Measurements from ENCODE around the gene MTG2. TPM values are rescaled to one million over a fixed set of nuclear protein-coding genes. Genes with fewer than 3 reads are reported as not detected.

MTG2 gene
- total RNA-seq, 1 donor from 2014 or later: 24.0 TPM

DNA sequence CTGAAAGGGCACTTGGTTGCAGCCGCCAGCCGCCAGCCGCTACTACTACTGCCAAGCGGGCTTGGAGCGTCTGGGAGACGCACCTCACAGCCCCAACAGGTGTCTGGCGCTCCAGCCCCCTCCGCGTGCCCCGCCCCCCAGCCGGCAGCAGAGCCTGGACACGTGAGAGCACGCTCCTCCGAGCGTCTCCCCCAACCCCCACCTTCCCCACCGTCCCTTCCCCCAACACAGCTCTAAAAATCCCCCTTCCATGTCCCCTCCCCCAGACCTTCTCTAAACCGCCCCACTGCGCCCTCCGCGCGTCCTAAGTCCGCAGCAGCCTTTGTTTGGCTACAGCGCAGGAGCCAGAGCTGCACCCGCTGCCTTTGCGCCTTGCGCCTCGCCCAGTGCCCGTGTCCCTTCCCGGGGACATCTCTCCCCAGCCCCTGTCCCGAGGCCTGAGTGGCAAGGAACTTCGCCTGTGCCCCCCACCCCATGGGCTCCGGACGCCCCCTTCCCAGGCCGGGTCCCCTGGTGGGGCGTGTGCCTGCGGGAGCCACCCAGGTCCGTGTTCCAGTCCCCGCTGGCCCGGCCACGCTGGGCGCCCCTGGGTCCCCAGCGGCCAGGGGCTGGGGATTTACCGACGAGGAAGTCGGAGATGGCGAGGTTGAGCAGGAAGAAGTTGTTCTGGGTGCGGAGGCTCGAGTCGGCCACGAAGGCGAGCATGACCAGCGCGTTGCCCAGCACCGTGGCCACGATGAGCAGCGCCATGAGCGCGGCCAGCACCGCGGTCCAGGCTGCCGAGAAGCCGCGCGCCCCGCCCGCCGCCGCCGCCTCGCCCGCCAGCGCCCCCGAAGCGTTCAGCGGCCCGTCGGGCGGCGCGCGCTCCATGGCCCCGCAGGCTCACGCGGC is 36.5 kb downstream of the MTG2 start:
- no peak for DNase-seq (ENCODE audit: low read depth)
- TF ChIP-seq, protein P1, sequence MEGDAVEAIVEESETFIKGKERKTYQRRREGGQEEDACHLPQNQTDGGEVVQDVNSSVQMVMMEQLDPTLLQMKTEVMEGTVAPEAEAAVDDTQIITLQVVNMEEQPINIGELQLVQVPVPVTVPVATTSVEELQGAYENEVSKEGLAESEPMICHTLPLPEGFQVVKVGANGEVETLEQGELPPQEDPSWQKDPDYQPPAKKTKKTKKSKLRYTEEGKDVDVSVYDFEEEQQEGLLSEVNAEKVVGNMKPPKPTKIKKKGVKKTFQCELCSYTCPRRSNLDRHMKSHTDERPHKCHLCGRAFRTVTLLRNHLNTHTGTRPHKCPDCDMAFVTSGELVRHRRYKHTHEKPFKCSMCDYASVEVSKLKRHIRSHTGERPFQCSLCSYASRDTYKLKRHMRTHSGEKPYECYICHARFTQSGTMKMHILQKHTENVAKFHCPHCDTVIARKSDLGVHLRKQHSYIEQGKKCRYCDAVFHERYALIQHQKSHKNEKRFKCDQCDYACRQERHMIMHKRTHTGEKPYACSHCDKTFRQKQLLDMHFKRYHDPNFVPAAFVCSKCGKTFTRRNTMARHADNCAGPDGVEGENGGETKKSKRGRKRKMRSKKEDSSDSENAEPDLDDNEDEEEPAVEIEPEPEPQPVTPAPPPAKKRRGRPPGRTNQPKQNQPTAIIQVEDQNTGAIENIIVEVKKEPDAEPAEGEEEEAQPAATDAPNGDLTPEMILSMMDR (IDR thresholded peaks at IDR 0.05; ENCODE audit: insufficient read depth, low read length, severe bottlenecking): no peak
- FAIRE-seq: no peak
- Histone ChIP-seq H3K27me3 (ENCODE audit: control insufficient read depth, insufficient read depth, low read length) (peaks cover 35% of the 10 kb centered on the region), H3K36me3 (ENCODE audit: control insufficient read depth, insufficient read depth, low read length) (no peaks in the 10 kb centered on the region), H3K4me3 (ENCODE audit: low read depth, low read length) (no peak overlapping the region)

DNA sequence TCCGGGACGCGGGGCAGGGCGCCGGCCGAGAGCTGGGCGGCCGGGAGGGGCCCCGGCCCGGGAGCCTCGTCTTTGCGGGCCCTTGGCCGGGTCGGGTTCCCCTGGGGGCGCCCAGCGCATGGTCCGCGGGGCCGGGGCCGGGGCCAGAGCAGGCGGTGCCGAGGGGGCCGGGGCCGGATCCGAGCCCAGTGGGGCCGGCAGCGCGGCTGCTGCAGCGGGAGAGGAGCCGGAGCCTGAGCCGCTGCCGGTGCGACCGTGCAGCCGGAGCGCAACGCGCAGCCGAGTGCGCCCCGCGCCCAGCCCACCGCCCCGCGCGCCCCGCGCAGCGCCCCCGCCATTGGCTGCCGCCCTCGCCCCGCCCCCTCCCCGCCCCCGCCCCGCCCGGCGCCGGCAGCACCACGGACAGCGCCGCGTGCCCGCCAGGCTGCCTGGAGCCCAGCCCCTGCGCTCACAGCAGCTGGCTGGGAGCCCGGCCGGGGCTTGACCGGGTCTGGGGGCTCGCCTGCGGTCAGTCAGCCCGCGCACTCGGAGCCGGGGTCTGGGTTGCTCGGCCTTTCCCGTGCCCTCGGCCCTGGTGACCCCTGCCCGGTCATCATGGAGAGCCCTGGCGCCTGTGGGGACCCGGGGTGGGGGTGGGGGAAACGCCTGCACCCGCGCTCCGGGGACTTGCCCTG is 37.3 kb downstream of the MTG2 start, which contains the start of gene HRH3:
TSS of gene HRH3 (minus strand) at position 287 of the 674 bp plus-strand sequence. CDS start 308 bp downstream, outside the sequence.
- TF ChIP-seq, protein P1 (IDR thresholded peaks at IDR 0.05; ENCODE audit: insufficient read depth, low read length, severe bottlenecking): no peak
- H3K27me3 ChIP-seq (ENCODE audit: control insufficient read depth, insufficient read depth, low read length): peaks cover 32% of the 10 kb centered on the region
- DNase-seq (ENCODE audit: low read depth) (no peak), FAIRE-seq (no peak)
- no peaks in the 10 kb centered on the region for H3K36me3 ChIP-seq (ENCODE audit: control insufficient read depth, insufficient read depth, low read length)
- H3K4me3 ChIP-seq (ENCODE audit: low read depth, low read length): peak within 1 kb of the TSS; percentile 8

DNA sequence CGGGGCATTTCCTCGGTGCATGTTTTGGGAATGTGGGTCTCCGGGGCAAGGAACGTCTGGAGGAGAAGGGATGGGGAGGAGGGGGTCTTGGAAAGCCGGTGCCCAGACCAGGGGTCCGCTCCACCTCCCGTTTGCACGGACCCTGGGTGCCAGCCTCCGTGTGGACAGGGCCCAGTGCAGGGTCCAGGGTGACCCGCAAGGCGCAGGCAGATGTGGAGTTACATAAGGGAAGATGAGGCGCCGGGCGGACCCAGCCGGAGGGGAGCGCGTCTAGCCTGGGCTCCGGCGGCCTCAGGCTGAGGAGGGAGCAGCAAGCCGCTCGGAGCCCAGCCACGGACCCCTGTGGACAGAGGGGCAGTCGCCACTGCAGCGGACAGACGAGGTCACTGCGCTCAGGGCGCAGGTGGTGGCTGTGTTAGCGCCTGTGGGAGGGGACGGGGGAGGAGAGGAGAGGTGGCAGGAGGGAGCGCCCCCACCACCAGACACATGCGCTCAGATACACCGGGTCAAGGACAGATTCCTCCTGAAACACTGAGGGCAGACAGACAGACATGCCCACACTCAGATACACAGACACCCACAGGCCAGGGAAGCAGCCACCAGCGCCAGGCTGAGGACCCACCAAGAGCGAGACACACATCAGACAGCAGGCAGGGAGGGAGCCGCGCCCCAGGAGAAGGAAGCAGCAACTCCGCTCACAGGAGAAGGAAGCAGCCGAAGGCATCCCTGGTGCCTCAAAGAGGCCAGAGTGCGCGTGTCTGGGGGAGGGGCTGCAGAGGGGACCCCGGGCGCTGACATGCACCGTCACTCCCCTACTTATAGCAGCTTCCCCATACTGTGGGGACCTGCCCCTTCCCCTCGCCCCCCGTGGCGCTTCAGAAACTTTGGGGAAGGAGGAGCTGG is 38.1 kb downstream of the MTG2 start:
- Histone ChIP-seq H3K36me3 (ENCODE audit: control insufficient read depth, insufficient read depth, low read length) (no peaks in the 10 kb centered on the region), H3K4me3 (ENCODE audit: low read depth, low read length) (no peak overlapping the region), H3K27me3 (ENCODE audit: control insufficient read depth, insufficient read depth, low read length) (peaks cover 35% of the 10 kb centered on the region)
- TF ChIP-seq, protein P1 (IDR thresholded peaks at IDR 0.05; ENCODE audit: insufficient read depth, low read length, severe bottlenecking): no peak
- no peak for FAIRE-seq
- no peak for DNase-seq (ENCODE audit: low read depth)

DNA sequence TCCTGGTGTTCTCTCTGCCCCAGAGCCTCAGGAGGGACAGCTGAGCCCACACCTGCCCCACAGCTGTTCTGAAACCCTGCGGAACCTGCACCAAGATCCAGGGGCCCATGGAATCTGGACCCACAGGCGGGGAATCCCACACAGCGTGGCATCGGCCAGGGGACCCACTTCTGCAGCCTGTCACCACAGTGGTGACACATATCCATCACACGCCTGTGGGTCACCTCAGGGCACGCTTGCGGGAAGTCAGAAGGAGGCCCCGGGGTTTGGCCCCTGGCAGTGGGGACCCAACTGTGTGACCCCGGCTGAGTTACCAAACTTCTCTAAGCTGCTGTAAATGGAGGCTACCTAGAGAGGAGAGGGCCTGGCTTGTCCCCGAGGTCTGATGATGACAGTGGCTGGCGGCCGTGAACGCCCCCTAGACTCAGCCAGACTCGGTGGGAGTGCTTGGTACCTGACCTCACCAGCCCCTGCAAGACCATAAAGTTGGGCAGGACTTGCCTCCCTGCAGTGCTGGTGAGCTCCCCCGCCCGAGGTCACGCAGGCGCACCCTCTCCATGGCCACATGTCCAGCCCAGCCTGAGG is 39.5 kb downstream of the MTG2 start:
- TF ChIP-seq, protein P1 (IDR thresholded peaks at IDR 0.05; ENCODE audit: insufficient read depth, low read length, severe bottlenecking): no peak
- Histone ChIP-seq H3K27me3 (ENCODE audit: control insufficient read depth, insufficient read depth, low read length) (peaks cover 32% of the 10 kb centered on the region), H3K4me3 (ENCODE audit: low read depth, low read length) (no peak overlapping the region), H3K36me3 (ENCODE audit: control insufficient read depth, insufficient read depth, low read length) (no peaks in the 10 kb centered on the region)
- DNase-seq (ENCODE audit: low read depth): no peak
- no peak for FAIRE-seq

DNA sequence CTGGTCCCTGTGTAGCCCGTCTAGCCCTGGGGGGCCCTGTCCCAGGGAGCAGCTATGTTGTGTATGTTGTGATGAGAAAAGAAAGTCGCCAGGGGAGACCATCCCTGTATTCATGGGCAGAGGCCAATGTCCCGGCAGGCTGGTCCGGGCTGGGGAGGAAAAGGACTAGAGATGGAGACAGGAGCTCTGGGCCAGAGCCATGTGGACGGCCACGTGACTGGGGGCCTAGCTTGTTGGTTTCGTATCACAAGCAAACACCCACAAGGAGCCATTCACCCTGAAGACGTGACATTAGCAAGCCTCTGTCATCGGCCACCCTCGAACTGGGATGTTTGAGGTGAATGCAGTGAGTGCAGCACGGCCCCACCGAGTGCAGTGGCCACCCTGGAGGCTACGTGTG is 40.1 kb downstream of the MTG2 start:
- no peak for DNase-seq (ENCODE audit: low read depth)
- FAIRE-seq: no peak
- TF ChIP-seq, protein P1 (IDR thresholded peaks at IDR 0.05; ENCODE audit: insufficient read depth, low read length, severe bottlenecking): no peak
- no peak overlapping the region for H3K4me3 ChIP-seq (ENCODE audit: low read depth, low read length)
- peaks cover 27% of the 10 kb centered on the region for H3K27me3 ChIP-seq (ENCODE audit: control insufficient read depth, insufficient read depth, low read length)
- H3K36me3 ChIP-seq (ENCODE audit: control insufficient read depth, insufficient read depth, low read length): no peaks in the 10 kb centered on the region

All from bronchial epithelial cell (primary cell).